Measurements from ENCODE around the gene DUSP10.
A peak's percentile ranks its signal among the peaks of the same experiment; 100 is the strongest.

Gene DUSP10

GRCh38 chr1:221691261-221691660, 50.6 kb downstream of the DUSP10 start:
- DNase-seq, result no peak

GRCh38 chr1:221690858-221691257, 51.0 kb downstream of the DUSP10 start:
- DNase-seq, result no peak

GRCh38 chr1:221689138-221689537, 52.8 kb downstream of the DUSP10 start:
- DNase-seq, result no peak

DNA sequence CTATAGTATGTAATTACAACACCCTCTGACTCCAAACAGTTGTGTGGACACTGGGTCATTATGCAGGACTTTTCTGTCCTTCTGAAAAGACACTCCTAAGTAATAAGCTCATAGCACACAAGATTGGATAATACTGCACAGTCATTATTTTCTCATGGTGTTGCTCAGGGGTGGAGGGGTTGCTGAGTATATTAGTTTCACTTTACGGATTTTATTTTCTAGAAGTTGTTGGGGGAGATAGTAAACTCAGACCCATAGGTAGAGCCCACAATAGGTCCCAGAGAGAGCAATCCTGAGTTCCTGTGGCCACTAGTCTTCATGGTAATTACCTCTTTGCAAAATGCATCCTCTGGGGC, 53.4 kb downstream of the DUSP10 start:
- no peak for DNase-seq

- DNase-seq, result no peak
These were observed 53.9 kb downstream of the DUSP10 start for GRCh38 chr1:221687836-221688487.

GRCh38 chr1:221683681-221684080, 58.2 kb downstream of the DUSP10 start:
- no peak for DNase-seq

DNA sequence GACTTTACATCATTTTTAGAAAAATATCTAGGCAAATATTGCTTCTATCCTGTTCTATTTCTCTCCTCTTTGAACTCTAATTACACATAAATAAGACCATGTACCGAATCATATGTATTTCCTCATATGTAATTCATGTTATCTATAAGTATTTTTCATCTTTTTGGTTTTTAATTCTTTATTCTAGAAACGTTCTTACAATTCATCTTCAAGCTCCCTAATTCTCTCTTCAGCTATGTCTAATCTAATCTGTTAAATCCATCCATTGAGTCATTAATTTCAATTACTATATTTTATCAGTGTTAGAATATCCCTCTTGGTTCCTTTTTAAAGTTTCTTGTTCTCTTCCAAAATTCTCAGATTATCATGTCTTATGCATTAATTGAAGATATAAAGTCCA, 61.8 kb downstream of the DUSP10 start:
- DNase-seq, result no peak

GRCh38 chr1:221678014-221678413, 63.9 kb downstream of the DUSP10 start:
- no peak for DNase-seq

GRCh38 chr1:221675880-221676800, 65.7 kb downstream of the DUSP10 start:
- no peak for DNase-seq

- no peak for DNase-seq
These were observed 68.9 kb downstream of the DUSP10 start for GRCh38 chr1:221672965-221673364.

- no peak for DNase-seq
These were observed 69.6 kb downstream of the DUSP10 start for GRCh38 chr1:221672239-221672645.

- no peak for DNase-seq
These were observed 71.8 kb downstream of the DUSP10 start for GRCh38 chr1:221670081-221670480.

DNA sequence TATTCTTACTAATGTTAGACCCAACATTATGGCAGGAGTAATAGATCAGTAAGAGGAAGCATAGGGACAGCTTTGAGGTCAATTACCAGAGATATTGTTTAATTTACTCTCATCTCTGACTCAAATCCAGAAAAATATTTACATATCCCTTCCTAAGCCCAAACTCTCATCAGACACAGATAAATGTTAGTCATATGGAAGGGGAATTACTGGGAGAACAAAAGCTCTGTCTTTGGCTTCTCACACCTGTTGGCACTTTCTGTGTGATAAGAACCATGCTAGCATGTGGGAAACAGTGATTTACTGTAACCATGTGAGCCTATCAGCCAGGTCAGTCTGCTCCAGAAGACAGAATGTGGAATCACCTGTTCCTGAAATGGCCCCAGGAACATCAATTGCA, 72.4 kb downstream of the DUSP10 start:
- DNase-seq, result peak; percentile 13

DNA sequence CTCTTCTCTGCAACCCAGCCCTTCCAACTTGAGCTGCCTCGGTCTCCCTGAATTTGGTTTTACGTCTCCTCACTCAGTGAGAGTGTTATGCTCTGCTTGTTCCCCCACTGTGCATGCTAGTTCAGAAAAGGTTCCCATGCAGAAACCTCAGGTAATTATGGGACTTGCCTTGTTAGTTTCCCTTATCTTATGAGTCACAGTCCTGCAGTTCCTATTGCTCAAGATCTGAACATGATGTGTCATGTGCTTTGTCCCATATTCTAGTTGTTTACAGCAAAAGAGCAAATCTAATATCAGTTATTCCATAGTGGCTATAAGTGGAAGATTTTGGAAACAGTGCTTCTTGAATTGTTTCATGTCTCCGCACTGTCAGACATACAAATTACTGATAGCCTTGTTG, 74.4 kb downstream of the DUSP10 start:
- DNase-seq, result no peak

GRCh38 chr1:221664253-221664652, 77.6 kb downstream of the DUSP10 start:
- no peak for DNase-seq

- DNase-seq, result no peak
These were observed 78.6 kb downstream of the DUSP10 start for GRCh38 chr1:221663321-221663720.

- DNase-seq, result no peak
These were observed 86.1 kb downstream of the DUSP10 start for GRCh38 chr1:221655766-221656305.

Data from NCI-H1092 (cell line).